Measurements from ENCODE around the gene DDX55.
"Not testable (repeated sequence)": the region's sequence is repeated elsewhere in the genome, so short reads cannot be mapped to it uniquely, and the experiment has no call there.

DDX55 gene

DNA sequence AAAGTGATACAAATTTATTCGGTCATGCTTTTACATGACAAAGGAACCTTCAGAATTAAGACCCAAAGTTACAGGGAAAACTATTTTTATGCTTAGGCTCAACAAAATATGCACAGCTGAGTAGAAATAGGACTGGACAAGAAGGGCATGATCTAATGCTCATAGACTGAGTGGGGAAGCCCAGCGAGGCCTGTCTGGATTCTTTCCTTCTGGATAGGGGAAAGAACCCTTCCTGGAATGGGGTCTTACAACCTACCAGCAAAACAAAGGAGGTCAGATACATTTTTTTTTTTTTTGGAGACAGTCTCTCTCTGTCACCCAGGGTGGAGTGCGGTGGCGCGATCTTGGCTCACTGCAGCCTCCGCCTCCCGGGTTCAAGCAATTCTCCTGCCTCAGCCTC, 2.2 kb upstream of the DDX55 start:
- H3K4me1 ChIP-seq (ENCODE audit: insufficient read depth, low read length, severe bottlenecking) = peaks cover 20% of the 10 kb centered on the region
- no peaks in the 10 kb centered on the region for H4K20me1 ChIP-seq (ENCODE audit: insufficient read depth, low read length)
- peaks cover 49% of the 10 kb centered on the region; the same call in 1 of the 2 replicates for H3K36me3 ChIP-seq (ENCODE audit: insufficient read depth, low read length)
- peaks cover 28% of the 10 kb centered on the region for H3K79me2 ChIP-seq (ENCODE audit: insufficient read depth, low read length)
- H3K9me3 ChIP-seq (ENCODE audit: low read length) = no peaks in the 10 kb centered on the region
- H3K9ac ChIP-seq (ENCODE audit: low read length) = no peak overlapping the region
- TF ChIP-seq, protein P1, sequence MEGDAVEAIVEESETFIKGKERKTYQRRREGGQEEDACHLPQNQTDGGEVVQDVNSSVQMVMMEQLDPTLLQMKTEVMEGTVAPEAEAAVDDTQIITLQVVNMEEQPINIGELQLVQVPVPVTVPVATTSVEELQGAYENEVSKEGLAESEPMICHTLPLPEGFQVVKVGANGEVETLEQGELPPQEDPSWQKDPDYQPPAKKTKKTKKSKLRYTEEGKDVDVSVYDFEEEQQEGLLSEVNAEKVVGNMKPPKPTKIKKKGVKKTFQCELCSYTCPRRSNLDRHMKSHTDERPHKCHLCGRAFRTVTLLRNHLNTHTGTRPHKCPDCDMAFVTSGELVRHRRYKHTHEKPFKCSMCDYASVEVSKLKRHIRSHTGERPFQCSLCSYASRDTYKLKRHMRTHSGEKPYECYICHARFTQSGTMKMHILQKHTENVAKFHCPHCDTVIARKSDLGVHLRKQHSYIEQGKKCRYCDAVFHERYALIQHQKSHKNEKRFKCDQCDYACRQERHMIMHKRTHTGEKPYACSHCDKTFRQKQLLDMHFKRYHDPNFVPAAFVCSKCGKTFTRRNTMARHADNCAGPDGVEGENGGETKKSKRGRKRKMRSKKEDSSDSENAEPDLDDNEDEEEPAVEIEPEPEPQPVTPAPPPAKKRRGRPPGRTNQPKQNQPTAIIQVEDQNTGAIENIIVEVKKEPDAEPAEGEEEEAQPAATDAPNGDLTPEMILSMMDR (IDR thresholded peaks at IDR 0.05; ENCODE audit: low read length) = no peak
- no peak for TF ChIP-seq EZH2 (IDR thresholded peaks at IDR 0.05; ENCODE audit: borderline replicate concordance, low read length)
- H2AFZ ChIP-seq (ENCODE audit: low read length) = no peak overlapping the region
- no peaks in the 10 kb centered on the region for H3K27me3 ChIP-seq (ENCODE audit: insufficient read depth, low read length)
- no peaks in the 10 kb centered on the region for H3K9me2 ChIP-seq (ENCODE audit: low read depth, low read length)
- no peak overlapping the region for H3K27ac ChIP-seq (ENCODE audit: low read depth, low read length, poor library complexity, severe bottlenecking)
- no peak overlapping the region for H3K4me3 ChIP-seq (ENCODE audit: low read depth, low read length, poor library complexity, severe bottlenecking)
- peaks cover 2% of the 10 kb centered on the region; the same call in 1 of the 2 replicates for H3F3A ChIP-seq (ENCODE audit: insufficient read depth, low read length)
- H3K4me2 ChIP-seq (ENCODE audit: low read length) = no peak overlapping the region

DNA sequence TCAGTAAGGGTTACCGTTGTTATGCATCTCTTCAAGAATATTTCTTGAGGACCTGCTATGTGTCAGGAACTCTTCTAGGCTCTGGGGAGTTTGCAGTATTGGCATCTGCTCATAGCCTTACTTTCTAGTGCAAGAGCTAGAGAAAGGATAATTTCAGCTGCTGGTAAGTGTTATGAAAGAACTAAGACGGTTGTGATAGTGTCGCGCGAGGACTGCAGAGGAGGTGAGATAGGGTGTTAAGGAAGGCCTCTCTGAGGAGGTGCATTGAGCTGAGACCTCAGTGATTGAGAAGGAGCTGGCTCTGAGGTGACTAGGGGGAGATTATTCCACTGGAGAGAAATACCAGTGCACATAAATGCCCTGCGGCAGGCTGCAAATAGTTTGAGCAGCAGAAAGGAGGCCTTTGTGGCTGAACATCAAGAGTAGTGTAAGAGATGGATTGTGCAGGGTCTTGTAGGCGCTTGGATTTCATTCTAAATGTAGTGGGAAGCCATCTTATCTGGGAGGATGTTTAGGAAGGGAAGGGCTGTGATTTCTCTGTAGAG, 824 bp downstream of the DDX55 start:
- Histone ChIP-seq H3K27ac (ENCODE audit: low read depth, low read length, poor library complexity, severe bottlenecking) (peak overlapping the region; percentile 74), H3K27me3 (ENCODE audit: insufficient read depth, low read length) (no peaks in the 10 kb centered on the region), H3K36me3 (ENCODE audit: insufficient read depth, low read length) (peaks cover 49% of the 10 kb centered on the region)

DNA sequence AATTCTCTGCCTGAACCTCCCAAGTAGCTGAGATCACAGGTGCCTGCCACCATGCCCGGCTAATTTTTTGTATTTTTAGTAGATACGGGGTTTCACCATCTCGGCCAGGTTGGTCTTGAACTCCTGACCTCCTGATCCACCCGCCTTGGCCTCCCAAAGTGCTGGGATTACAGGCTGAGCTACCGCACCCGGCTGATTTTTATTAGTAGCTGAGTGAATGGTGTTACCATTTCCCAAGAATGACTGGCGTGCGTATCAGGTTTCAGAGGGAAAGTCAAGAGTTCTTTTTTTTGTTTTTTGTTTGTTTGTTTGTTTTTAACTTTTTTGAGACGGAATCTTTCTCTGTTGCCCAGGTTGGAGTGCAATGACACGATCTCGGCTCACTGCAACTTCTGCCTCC, 1.6 kb downstream of the DDX55 start:
- peaks cover 50% of the 10 kb centered on the region for H3K36me3 ChIP-seq (ENCODE audit: insufficient read depth, low read length)
- H3K27me3 ChIP-seq (ENCODE audit: insufficient read depth, low read length); H3K27ac ChIP-seq (ENCODE audit: low read depth, low read length, poor library complexity, severe bottlenecking); H3K9ac ChIP-seq (ENCODE audit: low read length); H3F3A ChIP-seq (ENCODE audit: insufficient read depth, low read length); H3K9me3 ChIP-seq (ENCODE audit: low read length); H3K9me2 ChIP-seq (ENCODE audit: low read depth, low read length); H2AFZ ChIP-seq (ENCODE audit: low read length); H4K20me1 ChIP-seq (ENCODE audit: insufficient read depth, low read length): not testable (repeated sequence)
- peaks cover 20% of the 10 kb centered on the region for H3K4me1 ChIP-seq (ENCODE audit: insufficient read depth, low read length, severe bottlenecking)
- H3K79me2 ChIP-seq (ENCODE audit: insufficient read depth, low read length) = peaks cover 34% of the 10 kb centered on the region
- H3K4me3 ChIP-seq (ENCODE audit: low read depth, low read length, poor library complexity, severe bottlenecking) = peak overlapping the region; percentile 99
- H3K4me2 ChIP-seq (ENCODE audit: low read length) = peak overlapping the region; percentile 91; the same call in 1 of the 2 replicates

More for the DNA sequence above, 824 bp downstream of the DDX55 start:
- no peaks in the 10 kb centered on the region for H3K9me3 ChIP-seq (ENCODE audit: low read length)
- peaks cover 2% of the 10 kb centered on the region; the same call in 1 of the 2 replicates for H3F3A ChIP-seq (ENCODE audit: insufficient read depth, low read length)
- H4K20me1 ChIP-seq (ENCODE audit: insufficient read depth, low read length) = no peaks in the 10 kb centered on the region
- H3K4me3 ChIP-seq (ENCODE audit: low read depth, low read length, poor library complexity, severe bottlenecking) = peak overlapping the region; percentile 99
- H2AFZ ChIP-seq (ENCODE audit: low read length) = no peak overlapping the region
- H3K79me2 ChIP-seq (ENCODE audit: insufficient read depth, low read length) = peaks cover 34% of the 10 kb centered on the region
- peak overlapping the region; percentile 91 for H3K4me2 ChIP-seq (ENCODE audit: low read length)
- peak overlapping the region; percentile 97 for H3K9ac ChIP-seq (ENCODE audit: low read length)
- TF ChIP-seq, protein P1 (IDR thresholded peaks at IDR 0.05; ENCODE audit: low read length) = no peak
- no peak for TF ChIP-seq EZH2 (IDR thresholded peaks at IDR 0.05; ENCODE audit: borderline replicate concordance, low read length)
- H3K4me1 ChIP-seq (ENCODE audit: insufficient read depth, low read length, severe bottlenecking) = peaks cover 20% of the 10 kb centered on the region
- no peaks in the 10 kb centered on the region for H3K9me2 ChIP-seq (ENCODE audit: low read depth, low read length)

DNA sequence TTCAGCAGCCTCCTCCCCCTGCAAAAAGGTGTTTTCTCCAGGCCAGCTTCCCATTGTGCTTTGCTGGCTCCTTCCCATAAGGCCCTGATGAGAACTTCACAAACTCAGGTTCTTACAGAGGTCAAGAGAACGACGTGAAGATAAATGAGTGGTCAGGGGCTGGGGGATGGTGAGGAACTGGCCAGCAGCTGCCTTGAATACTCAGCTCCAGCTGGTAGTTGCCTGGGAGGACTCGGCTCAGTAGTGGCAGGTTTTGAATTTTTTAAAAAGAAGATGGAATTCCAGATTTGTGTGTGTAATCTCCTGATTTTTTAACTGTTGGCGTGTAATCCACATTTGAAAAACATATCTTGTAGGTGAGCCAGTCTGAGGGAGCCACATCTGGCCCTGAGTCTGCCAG, 5.9 kb downstream of the DDX55 start:
- Histone ChIP-seq H3K79me2 (ENCODE audit: insufficient read depth, low read length) (peaks cover 26% of the 10 kb centered on the region), H3K4me1 (ENCODE audit: insufficient read depth, low read length, severe bottlenecking) (peaks cover 11% of the 10 kb centered on the region), H3K9me3 (ENCODE audit: low read length) (no peaks in the 10 kb centered on the region), H3K9ac (ENCODE audit: low read length) (no peak overlapping the region), H3K36me3 (ENCODE audit: insufficient read depth, low read length) (peaks cover 85% of the 10 kb centered on the region), H3K27me3 (ENCODE audit: insufficient read depth, low read length) (no peaks in the 10 kb centered on the region), H4K20me1 (ENCODE audit: insufficient read depth, low read length) (no peaks in the 10 kb centered on the region), H3F3A (ENCODE audit: insufficient read depth, low read length) (no peaks in the 10 kb centered on the region), H3K27ac (ENCODE audit: low read depth, low read length, poor library complexity, severe bottlenecking) (no peak overlapping the region), H3K4me2 (ENCODE audit: low read length) (no peak overlapping the region), H2AFZ (ENCODE audit: low read length) (no peak overlapping the region), H3K9me2 (ENCODE audit: low read depth, low read length) (no peaks in the 10 kb centered on the region), H3K4me3 (ENCODE audit: low read depth, low read length, poor library complexity, severe bottlenecking) (no peak overlapping the region)
- TF ChIP-seq EZH2 (IDR thresholded peaks at IDR 0.05; ENCODE audit: borderline replicate concordance, low read length) = no peak
- TF ChIP-seq, protein P1 (IDR thresholded peaks at IDR 0.05; ENCODE audit: low read length) = no peak

All from OCI-LY1 (cell line).